Astrocyte of the hippocampus (primary cell): ENCODE measurements around the gene INPP5E.
A peak's percentile ranks its signal among the peaks of the same experiment; 100 is the strongest.

ENCODE experiments used
- DNase-seq: peaks from one replicate; pipeline ENCODE4 v3.0.0; 2011; ENCODE audit warnings: low read depth, low spot score

Gene INPP5E

GRCh38 chr9:136439481-136440408 lies at the start of gene INPP5E:
INPP5E (minus strand) TSS chr9:136439845; CDS start chr9:136439419, 426 bp downstream.
- DNase-seq, result peak; percentile 92

GRCh38 chr9:136488247-136489214 lies 48.9 kb upstream of the INPP5E start:
- DNase-seq, result peak; percentile 69

DNA sequence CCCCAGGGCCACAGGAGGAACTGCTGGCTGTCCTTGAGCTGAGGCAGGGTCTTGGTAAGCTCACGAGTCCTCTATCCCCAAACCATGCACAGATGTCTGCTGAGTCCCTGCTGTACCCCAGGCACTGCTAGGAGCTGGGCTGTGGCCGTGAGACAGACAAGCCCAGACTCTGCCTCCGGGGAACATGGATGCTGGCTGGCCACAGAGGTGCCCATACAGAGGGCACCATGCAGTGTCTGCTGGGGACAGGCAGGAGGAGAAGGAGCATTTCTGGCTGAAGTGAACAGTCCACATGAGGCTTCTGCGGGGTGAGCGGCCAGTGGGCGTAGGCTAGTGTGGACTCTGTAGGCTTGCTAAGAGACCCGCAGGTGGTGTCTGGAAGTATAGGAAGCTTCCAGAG lies 48.0 kb upstream of the INPP5E start:
- no peak for DNase-seq

- no peak for DNase-seq
Measured at GRCh38 chr9:136486823-136487620, 47.4 kb upstream of the INPP5E start.

DNA sequence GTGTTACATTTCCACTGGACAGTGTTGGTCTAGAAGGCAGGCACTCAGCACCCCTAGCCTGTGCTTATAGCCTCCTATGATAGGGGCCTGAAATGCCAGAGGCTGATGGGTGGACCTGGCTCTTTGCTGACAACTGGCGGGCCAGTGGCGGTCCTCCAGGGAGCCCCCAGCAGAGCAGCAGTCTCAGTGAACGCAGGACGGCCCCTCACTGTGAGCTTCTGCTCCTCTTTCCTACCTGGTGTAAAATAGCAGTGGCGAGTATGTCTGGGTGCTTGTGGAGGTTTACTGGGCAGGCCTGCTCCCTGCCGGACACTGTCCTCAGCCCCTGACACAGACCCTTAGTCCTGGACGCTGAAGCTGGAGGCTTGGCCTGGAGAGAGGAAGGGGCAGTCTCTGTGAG lies 46.5 kb upstream of the INPP5E start:
- no peak for DNase-seq

DNA sequence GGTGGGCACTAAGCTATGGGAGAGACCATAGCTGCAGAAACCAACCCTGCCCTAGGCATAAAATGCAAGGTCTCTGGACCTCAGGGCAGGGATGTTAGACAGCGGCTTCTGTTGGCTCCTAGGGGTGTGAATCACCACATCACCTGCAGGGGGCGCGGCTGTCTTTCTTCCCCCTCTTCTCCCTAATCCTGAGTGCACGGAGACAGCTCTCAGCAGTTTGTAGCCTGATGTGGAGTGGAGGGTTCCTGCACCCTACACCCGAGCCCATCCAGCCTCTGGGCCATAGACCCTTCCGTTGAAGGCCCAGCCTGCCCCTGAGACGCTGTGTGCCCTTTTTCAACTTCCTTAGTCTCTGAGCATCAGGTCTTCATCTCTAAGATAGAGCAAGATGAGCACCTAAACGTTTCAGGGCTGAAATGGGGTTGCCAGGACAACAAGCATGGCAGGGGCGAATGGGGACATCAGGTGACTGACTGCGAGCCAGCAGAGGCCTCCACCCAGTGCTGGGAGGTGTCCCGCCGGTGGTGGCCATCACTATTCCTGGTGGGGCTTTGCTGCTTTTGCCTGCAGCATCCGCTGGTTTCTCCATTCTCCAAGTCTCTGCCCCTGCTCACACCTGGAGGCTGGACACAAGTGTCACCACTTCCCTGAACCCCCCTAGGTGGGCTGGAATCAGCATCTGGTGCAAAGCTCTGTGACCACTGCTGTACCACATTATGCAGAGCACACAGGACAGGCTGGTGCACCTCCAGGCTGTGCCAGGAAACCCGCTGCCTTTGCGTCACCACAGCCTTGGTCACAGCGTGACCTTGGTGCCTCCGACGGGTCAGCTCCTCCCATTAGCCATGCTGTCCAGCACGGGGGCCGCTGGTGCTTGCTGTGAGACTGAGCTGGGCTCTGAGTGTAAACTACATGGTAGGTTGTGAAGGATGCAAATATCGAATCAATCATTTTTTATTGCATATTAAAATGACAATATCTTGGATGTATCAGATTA lies 45.7 kb upstream of the INPP5E start:
- peak; percentile 89 for DNase-seq

GRCh38 chr9:136484153-136485048 lies 44.8 kb upstream of the INPP5E start:
- DNase-seq, result no peak

DNA sequence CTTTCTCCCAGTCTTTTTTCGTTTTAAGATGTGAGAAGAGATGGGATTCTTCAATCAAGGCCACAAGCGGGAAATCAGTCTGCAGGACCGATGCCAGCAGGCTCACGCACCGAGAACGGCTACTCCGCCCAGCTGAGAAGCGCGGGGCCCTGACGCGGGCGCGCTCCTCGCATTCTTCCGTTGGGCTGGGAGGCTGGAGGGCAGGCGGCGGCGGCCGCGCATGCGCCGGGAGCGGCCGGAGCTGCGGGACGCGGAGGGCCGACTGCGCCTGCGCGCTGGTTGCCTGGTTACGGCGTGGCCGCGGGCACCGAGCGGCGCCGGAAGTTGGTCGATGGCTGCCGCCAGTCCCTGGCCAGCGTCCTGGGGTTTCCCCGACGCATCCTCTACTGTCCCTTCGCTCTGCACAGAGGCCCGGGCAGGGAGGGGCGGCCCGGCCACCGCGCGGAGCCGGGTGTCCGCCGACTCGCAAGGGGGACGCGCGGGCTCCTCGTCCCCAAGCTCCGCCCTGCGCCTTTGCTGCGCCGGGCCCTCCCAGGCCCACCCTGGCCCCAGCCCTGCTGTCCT lies 44.0 kb upstream of the INPP5E start:
- peak; percentile 98 for DNase-seq

GRCh38 chr9:136482793-136483588 lies 43.3 kb upstream of the INPP5E start, which contains the start of gene SEC16A:
SEC16A (minus strand) TSS chr9:136483040; CDS start chr9:136477615, 5,425 bp downstream.
- DNase-seq, result peak; percentile 100

DNA sequence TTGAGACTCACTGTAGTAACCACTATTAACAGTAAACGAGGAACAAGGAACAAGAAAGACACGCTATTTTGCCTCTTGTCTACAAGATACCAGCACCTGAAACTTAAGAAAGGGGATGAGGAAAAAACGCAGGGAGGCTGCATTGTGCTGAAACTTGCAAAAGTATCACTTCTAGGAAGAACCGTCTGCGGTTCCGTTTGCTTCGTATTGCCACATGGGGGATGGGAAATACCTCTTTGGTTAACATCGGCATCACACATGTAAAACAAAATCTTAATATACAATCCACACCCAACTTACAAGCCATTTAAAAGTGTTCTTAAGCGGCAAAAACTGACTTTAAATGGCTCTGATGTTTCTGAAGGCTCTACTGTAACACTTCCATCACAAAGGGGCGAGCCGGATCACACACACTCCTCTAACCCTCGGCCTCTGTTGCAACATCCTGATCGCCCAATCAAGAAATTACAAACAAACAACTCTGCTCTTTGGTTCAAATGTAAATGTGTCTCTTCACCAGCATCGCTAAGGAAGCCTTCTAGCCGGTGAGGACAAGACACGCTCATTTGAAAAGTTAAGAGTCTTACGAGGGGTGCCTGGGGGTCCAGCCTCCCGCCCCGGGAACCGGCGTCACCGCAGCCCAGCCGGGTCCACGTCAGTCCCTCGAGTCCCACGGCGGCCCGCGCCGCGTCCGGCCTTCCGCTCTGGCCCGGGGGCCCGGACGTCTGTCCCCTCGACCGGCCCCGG lies 42.6 kb upstream of the INPP5E start:
- DNase-seq, result peak; percentile 48

DNA sequence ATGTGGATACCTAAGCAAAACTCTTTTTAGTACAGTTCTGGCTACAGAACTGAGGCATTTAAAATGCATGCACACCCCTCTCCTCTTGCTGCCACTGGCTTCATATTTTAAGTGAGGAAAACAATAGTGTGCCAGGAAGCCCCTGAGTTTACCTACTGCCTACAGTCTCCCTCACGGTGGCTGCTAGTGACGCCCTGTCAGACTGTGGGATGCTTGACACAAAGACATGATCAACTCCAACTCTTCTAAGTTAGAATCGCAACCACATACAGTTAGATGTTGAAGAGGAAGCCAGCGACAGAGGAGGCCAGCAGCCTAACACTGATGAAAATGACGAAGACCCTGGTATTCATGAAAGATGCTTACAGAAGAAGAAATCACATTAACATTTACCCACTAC lies 41.9 kb upstream of the INPP5E start:
- no peak for DNase-seq

DNA sequence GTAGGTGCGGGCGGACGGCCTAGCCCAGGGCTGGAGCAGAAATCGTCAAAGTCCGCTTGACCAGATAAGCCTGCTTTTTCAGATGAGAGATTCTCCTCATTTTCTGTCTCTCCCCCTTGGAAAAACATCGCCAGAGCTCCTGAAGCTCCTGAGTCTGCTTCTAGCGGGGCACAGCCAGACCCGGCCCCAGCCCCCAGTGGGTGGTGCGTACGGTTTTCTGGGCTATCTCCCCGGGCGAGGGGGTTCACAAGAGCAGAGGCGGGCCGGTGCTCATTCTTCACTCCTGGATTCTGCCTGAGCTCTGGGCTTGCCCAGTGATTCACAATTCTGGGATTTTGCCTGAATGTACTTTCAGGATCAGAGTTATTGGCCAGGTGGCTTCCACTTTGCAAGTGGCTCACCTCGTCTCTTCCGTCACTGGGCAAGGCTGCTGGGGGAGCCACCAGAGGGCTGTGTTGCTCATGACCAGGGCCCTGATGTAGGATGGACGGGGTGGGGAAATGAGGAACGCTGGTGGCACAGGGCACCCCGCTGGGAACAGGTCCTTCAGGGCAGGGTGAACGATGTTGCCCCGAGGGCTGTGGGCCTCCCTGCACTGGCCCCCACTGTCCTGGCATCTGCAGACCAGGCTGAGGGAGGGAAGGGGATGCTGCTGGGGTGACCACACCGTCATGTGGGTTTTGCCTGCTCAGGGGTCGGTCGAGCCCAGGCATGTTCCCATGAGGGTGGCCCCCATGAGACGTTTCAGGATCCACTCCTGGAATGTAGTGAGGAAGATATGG lies 36.9 kb upstream of the INPP5E start:
- no peak for DNase-seq

GRCh38 chr9:136474974-136475865 lies 35.6 kb upstream of the INPP5E start:
- DNase-seq, result no peak

DNA sequence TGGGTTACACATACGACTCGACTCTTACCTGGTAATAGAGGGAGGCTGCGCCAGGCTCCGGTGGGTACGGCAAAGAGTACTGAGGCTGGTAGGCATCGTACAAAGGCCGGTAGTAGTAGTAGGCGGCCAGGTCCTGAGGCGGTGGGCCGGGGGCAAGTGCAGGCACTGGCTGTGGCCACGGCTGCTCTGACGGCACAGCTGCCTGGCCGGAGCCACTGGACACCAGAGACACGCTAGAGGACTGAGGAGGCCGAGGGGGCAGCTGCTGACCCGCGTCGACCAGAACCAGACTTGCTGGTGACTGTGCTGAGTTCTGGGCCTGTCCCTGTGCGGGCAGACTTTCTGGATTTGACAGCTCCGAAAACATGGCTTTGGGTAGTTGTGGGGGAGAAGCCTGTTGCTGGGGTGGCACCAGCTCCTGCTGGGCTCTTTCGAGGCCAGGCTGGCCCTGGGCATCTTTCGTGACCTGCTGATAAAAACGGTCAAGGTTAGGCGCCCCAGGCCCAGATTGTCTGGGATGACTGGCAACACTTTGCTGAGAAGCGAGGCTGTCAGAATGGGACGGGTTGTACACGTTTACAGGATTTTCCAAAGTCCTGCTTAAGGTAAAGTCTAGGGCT lies 34.5 kb upstream of the INPP5E start:
- no peak for DNase-seq

DNA sequence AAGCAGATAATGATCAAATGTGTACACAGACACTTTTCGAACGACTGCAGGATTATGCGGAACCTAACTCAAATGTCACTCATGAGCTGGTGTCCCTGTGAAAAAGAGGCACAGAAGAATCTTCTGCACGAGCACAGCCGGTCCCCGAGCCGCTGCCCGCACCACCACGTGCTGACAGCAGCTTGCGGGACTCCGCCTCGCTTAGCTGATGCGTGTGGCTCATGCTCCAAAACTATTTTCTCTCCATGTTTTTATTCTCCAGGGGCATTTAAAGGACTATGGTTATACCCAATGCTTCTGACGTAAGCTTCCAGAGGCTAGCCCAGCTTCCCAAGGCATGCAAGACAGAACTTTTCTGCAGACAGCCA lies 33.7 kb upstream of the INPP5E start:
- no peak for DNase-seq
